COLO668 (cell line): ENCODE results near the gene CA5A.
"Not testable (repeated sequence)": the region's sequence is repeated elsewhere in the genome, so short reads cannot be mapped to it uniquely, and the experiment has no call there.

Experiments
- DNase-seq: peaks from one replicate; lab custom pipeline; 2025; ENCODE audit not compliant: unreplicated experiment; lab: John Stamatoyannopoulos, UW

CA5A gene

DNA sequence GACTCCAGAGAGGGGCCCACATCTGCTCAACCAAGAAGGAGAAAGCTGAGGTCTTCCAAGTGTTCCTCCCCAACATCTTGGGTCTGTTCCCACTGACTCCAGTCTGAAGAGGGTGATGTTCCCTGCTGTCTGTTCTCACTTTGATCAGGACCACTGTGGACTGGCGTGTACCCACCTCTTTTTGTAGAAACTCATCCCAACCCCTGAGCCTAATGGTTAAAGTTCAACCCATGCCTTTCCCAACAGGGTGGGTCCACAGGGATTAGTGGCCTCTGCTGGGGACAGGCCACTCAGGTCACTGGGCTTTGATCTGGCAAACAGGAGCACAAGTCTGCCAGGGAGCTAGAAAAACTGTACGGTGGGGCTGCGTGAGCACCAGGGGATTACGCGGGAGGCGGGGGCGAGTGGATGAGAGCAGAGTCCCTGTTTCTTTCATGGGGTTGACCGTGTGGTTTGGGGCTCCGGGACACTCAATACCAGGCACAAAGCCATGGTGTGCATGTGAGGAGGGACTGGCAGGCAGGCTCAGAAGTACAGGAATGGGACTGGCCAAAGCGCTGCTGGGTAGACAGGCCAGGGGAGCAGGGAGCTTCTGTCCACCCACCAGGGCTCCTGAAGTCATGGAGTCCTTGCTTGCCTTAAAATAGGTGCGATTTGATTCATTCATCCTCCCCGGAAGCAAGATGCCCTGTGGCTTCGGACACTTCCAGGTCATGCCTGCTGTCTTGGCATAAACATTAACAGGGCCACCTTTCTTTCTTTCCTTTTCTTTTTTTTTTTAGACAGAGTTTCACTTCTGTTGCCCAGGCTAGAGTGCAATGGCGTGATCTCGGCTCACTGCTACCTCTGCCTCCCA, at the start of gene CA5A:
CA5A (minus strand) TSS at position 155 of the 856 bp plus-strand sequence; CDS start at position 76, 79 bp downstream.
- no peak for DNase-seq

DNA sequence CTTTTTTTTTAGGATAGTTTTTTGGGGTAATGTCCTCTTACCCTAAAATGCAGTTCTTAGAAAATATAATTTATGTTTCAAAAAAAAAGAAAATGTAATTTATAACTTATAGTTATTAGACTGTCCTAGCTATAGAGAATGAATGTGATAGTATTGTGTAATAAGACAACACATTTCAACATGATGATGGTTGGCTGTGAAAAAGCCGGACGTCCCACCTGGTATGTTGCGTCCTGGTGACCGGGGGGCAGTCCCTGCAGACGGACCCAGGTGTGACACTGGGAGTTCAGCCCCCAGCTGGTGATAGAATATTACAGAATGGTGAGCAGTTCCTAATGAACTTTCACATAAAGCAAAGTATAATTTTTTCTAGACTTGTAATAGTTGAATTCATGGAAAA, 49.2 kb upstream of the CA5A start:
- DNase-seq = not testable (repeated sequence)

DNA sequence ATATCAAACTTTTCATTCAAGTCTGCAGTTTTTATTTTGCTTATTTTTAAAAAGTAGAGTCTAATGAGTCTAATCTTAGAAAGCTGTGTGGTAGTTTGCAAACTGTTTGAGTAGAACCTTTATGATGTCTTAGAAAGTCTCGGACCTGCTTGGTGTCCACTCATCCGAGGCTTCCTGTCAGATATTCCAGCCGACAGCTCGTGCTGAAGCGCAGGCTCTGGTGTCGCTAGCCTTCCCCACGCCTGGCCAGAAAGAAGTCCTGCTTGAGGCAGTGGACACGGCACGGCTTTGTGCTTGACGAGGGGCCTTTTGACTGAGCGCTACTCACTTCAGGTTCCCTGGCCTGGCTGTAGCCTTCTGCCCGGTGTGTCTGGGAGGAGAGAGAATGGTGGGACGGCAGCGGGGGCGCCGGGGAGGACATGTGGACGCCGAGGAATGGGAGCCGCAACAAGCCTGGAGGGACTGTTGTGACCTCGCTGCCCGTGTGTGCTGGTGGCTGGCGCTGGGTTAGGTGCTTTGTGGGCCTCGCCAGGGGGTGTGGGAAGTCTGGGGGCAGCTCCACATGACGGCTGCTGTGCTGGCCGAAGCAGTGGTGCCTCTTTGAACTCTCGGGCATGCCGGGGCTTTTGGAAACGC, 48.4 kb upstream of the CA5A start:
- DNase-seq = no peak

DNA sequence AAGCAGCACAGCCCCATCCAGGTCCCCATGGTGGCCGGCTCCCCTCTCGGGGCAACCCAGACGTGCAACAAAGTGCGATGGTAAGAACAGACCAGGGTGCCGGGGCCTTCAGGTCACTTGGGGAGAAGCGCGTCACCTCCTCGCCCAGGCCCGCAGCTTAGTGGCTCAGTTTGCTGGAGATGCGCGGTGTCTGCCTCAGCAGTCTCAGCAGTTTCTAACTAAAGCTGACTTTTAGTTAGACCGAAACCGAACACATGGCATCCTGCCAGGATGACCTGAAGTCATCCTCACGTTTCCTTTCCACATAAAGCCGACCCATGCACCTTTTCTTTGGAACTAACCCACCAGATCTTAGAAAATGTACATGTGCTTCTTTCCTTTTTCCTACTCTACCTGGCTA, 47.9 kb upstream of the CA5A start:
- DNase-seq = not testable (repeated sequence)

DNA sequence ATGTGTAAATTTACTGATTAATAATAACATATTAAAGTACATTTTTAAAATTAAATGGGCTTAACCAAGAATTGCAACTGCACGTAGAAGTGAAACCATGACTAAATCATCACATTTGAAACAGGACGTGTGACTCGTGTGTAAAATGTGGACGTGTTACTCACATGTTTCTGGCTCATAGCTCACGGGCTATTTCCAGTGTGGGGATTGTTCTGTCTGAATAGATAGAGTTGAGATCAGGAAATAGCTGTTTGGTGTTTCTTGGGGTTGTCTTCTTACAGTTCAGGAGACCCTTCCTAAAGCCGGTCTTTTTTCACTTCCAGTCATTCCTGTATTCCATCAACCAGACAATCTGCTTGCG, 47.4 kb upstream of the CA5A start:
- DNase-seq = not testable (repeated sequence)

DNA sequence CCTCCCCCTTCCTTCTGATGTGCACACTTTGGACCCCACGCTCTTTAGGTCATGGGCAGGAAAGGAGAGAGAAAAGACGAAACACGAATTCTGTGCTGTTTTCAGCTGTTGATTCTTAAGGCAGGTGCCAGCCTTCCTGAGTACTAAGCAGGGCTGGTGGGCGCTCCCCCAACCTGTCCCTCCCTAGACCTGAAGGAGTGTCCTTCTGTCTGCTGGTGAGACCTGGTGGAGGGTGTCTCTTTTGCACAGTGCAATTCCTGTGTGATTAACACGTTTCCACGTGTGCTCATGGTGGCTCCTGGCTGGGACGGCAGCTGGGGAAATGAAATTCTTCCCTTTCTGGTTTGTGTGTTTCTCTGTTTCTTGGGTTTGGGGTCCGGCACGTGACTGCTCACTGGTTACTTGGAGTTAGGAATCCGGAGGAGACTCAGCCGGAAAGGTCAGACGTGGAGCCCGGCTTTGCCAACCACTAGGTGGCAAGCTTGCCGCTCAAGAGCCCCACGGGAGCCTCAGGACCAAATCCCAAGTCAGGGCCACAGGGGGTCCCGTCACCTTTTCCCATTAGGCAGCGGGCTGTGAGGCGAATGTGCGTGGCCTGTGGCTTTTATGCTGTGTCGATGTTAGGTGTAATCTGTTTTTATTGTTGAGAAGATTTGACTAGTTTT, 46.9 kb upstream of the CA5A start:
- not testable (repeated sequence) for DNase-seq

DNA sequence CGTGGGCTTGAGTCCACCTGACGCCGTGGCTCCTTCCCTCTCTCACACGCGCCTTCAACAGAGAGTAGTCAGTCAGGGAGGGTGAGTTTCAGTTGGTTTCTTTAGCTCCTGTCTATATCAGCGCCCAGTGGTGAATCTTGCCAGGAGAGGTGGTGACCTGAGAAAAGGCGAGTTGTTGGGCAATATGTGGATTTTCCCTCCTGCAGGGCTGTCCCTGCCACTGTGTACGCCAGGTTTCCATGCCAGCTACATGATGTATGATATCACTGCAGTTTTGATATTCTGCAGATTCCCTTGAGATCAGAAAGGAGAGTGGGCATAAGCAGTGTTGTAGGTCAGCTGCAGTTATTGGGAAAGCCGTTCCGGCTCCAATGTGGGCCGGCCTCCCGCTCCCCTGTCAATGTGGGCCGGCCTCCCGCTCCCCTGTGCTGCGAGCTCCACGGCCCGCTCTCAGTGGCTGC, 46.3 kb upstream of the CA5A start:
- DNase-seq = no peak

DNA sequence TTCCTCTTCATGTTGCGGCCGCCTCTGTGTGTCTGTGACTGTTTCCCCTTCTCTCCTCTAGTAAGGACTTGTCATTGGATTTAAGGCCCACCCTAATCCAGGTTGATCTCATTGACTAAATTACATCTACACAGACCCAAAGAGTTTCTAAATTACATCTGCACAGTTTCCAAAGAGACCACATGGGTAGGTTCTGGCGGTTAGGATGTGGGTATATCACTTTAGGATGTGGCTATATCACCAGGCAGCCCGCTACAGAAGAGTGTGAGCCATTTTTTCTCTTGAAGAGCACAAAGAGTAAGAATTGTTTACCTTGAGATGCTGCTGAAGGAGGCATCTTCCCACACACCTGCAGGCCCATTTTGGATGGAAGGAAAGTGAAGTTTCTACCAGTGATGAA, 45.0 kb upstream of the CA5A start:
- not testable (repeated sequence) for DNase-seq

DNA sequence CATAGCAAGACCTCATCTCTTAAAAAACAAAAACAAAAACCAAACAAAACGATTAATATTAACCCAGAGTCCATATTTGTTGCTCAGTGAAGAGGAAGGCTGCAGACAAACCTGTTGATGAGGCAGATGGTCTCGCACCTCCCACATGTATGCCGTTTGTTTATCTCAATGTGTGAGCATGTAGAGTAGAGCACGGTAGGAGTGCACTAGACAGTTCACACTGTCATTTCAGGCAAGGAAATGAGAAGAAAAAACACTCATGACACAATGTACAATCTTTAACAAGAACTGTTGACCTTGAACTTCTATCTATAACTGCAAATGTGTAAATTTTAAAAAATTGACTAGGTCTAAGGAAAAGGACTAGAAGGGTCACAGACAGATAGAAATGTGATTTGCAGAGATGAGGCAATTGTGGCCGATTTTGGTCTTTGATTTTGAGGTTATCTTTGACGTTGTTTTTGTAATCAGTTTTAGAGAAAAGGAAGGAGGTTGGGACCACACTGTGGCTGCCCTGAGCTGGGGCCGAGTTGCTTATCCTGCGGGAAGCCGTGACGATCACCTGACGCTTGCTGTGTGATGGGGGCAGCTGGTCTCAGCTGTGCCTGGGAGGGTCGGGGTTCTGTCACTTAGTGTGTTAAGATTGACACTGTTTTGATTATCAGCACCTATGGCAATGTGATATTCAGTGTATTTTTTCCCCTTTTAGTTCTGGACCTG, 43.7 kb upstream of the CA5A start:
- DNase-seq = not testable (repeated sequence)

DNA sequence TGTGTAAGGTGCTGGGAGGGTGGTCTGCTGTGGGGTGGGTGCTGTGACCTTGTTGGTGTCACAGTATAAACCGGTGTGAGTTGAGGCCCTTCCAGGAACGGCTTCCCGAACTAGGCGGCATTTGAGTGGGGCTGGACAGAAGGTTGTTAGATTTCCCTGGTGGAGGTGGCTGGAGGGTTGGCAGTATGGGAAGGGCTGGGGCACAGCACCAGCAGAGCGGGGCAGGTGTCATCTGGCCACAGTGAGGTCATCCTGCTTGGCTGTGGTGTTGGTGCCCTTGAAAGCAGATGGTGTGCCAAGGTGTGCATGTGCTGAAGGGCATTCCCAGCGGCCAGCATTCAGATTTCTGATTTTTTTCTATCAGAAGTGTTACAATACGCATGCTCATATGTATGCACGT, 43.0 kb upstream of the CA5A start:
- DNase-seq = no peak

DNA sequence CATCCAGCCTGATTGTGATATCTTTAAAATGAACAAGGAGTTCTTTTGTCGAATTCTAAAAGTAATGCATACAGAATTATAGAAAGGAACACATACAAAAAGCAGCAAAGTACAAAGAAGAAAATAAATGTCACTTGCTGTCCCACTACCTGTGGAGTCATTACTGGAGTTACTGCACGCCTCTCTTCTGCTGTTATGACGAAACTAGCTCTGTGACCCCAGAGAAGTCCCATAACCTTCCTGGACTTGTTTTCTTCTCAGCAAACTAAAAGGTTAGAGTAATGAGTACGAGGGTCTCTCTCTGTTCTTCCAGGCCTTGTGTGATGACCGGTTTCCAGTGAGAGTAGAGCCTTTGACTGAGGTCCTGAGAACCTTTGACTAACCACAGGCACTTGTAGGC, 41.8 kb upstream of the CA5A start:
- DNase-seq = no peak

DNA sequence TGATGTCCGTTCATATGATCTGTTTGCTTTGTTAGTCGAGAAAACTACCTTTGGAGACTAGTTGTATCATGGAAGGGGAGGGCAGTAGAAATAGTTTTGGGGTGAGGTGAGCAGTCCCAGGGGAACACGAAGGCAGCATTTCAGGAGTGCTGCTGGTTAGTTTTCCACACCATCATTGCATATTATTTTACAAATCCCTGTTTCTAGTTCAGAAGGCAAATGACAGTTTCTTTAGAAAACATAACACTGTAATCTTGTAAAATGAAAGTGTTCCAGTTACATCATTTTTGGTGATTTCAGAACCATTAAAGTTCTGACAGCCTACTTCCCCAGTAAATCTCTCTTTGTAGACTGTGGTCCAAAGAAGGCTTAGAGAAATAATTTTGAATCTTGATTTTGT, 40.3 kb upstream of the CA5A start:
- DNase-seq = no peak

DNA sequence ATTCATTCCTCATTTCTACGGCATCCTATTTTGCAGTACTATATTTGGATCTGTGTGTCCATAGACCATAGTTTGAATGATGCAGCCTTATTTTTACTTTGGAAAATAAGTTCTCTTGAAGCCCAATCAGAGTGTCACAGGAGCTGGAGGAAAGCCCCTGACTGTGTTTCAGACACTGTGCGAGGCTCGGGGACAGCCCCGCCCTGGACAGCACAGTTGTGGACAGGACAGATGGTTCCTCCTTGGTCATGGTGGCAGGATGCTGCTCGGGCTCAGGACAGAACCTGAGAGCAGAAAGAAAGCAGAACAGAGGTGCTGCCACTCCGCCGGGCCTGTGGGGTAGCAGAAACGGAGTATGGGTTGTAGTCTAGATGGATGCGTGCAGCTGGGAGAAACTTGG, 37.8 kb upstream of the CA5A start:
- no peak for DNase-seq

DNA sequence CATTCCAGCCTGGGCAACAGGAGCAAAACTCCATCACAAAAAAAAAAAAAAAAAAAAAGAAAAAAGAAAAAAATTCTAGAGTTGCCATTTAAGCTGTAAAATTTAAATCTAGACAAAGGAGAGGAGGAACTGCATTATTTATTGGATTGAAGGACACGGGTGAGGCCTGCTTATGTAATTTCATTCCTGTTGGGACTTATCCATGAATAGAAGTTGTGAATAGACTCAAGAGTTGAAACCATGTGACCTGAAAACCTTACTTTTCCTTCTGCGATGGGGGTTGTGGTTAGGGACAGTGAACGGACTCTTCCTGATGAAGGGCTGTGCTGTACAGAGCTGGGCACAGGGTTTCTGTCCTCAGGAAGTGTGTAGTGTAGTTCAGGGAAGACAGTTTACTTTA, 37.4 kb upstream of the CA5A start:
- DNase-seq = no peak

DNA sequence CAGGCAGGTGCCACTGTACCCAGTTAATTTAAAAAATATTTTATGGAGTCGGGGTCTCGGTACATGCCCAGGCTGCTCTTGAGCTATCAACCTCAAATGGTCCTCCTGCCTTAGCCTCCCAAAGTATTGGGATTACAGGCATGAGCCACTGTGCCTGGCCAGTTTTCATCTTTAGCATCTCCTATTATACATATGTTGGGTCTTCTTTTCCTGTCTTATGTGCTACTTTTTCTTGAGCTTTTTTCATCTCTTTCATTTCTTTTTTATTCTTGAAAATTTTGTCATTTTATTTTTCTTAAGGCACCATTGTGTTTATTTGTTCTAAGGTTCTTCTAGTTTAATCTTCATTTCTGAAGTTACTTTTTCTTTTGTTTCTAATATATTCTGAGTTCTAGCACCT, 35.6 kb upstream of the CA5A start:
- no peak for DNase-seq

DNA sequence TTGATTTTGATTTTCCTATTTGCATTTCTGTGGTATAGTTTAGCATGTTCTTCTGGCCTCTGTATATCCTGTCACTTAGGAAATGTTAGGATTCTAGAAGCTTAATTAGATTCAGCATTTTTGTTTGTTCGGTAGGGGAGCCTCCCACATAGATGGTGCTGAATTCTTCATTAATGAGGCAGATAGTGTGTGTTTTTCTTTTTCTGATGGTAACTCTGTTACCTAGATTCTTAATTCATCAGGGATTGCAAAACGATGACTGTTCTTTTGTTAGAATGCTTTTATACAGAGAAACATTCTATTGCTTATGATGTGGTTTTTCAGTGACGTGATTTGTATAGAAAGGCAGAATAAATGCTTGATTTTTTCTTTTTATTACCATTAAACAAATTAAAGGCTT, 33.9 kb upstream of the CA5A start:
- DNase-seq = no peak

DNA sequence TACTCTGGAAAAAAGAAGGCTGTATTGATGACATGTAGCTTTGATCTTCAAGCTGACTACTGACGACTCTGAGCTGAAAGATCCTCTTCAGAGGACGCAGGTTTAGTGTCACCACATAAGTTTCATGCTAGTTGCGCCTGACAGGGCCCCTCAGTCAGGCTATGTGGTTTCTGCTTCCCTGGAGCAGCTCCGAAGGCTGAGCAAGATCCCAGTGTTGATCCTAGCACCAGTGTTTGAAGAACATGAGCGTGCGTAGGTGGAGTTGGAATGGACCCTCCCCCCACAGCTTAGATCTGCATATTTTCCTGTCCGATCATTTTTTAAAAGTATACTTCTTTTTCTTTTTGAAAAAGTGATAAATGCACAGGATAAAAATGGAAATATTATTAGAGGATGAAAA, 32.2 kb upstream of the CA5A start:
- DNase-seq = no peak

DNA sequence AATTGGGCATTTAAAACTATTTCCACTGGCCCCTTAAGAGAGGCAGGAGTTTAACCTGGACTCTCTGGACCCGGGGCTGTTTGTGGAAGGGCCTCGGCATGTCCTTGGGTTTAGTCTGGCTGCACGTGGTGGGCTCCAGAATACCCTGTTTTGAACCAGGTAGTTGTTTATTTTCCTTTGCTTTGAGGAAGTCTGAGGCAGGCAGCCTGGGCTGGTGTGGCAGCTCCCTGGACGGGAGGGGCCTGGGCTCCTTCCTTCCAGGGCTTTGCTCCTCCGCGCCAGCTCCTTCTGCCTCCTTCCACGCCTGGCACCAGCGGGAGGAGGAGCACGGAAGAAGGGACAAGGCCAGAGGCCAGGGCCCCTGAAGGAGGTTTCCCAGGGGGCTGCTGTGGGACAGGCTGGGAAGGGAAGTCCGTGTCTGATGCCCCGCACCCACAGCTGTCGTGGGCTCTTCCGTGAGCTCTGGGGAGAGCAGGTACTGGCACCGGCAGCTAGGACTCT, 30.4 kb upstream of the CA5A start:
- no peak for DNase-seq

DNA sequence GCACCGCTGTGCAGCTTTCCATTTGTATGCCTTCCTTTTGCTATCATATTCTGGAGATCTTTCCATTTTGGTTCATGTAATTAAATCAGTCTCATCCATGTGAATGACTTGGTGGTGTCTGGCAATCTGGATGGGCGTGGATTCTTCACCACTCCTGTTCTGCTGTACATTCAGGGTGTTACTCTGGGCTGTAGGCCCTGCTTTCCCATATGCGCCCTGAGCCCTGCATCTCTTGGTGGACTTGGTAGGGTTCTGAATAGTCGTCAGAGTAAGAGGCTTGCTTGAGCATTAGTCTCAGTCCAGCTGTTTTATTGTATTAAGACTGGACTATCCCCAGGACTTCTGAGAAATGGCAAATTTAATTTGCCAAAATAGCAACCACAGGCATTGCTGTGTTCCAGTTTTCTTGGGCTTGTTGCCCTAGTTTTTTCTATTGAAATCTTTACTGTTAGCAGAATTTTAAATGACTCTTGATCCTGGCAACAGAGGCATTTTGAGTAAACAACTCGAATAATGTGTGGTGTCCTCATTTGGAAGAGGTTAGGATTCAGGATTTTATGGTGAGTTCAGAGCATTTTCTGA, 29.8 kb upstream of the CA5A start:
- no peak for DNase-seq

DNA sequence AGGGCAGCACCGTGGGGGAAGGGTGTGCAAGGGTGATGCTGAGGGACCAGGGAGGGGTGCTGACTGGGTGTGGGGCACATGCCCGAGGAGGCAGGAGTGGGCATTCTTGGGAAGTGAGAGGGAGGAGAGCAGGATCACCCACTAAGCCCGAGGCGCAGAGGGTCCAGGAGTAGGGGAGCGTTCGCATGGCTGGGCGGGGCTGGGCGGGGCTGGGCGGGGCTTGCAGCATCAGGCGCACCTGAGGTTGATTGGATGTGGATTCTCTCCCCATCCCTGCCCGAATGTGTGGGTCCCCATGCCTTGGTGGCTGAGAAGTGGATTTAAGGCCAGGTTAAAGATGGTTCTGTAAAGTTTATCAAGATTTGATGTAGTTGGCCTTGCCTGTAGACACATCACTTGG, 29.1 kb upstream of the CA5A start:
- no peak for DNase-seq
